Measurements from ENCODE around the gene RAB5B.

Gene RAB5B

DNA sequence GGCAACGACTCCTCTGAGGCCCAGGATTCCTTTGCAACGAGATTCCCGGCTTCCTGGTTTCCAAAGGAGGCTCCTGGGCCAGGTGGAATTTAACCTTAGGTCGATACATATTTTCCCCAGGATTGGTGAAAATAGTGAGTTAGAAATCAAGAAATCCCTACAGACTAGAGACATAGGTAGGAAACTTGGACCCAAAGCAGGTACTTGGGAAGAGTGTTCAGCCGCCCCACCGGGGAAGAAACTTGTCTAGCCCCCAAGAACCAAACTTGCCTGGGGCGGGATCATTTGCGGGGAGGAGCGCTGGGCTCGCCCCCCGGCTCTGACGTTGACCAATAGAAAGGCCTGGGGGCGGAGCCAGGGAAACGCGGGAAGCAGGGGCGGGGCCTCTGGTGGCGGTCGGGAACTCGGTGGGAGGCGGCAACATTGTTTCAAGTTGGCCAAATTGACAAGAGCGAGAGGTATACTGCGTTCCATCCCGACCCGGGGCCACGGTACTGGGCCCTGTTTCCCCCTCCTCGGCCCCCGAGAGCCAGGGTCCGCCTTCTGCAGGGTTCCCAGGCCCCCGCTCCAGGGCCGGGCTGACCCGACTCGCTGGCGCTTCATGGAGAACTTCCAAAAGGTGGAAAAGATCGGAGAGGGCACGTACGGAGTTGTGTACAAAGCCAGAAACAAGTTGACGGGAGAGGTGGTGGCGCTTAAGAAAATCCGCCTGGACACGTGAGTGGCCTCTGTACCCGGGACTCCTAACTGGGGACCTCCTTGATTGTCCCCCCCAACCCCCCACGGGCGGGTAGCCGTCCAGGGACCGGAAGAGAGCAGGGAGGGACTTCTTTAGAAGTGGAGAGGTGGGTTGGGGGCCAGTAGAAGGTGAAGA, 7.2 kb upstream of the RAB5B start, which contains the start of gene CDK2 (continued):
- TF ChIP-seq, protein P1, sequence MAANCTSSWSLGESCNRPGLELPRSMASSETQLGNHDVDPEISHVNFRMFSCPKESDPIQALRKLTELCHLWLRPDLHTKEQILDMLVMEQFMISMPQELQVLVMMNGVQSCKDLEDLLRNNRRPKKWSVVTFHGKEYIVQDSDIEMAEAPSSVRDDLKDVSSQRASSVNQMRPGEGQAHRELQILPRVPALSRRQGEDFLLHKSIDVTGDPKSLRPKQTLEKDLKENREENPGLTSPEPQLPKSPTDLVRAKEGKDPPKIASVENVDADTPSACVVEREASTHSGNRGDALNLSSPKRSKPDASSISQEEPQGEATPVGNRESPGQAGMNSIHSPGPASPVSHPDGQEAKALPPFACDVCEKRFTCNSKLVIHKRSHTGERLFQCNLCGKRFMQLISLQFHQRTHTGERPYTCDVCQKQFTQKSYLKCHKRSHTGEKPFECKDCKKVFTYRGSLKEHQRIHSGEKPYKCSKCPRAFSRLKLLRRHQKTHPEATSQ (tag by site-specific recombination; IDR thresholded peaks at IDR 0.05) = no peak
- TF ChIP-seq SCRT1 (tag by site-specific recombination; IDR thresholded peaks at IDR 0.05; ENCODE audit: borderline replicate concordance) (no peak), ZNF324 (tag by site-specific recombination; IDR thresholded peaks at IDR 0.05) (no peak), ZNF184 (tag by site-specific recombination; IDR thresholded peaks at IDR 0.05) (no peak), ZNF501 (tag by site-specific recombination; IDR thresholded peaks at IDR 0.05) (peak; percentile 68; the same call in 1 of the 2 replicates), ZNF174 (tag by site-specific recombination; IDR thresholded peaks at IDR 0.05) (no peak), ZNF146 (tag by site-specific recombination; IDR thresholded peaks at IDR 0.05) (no peak), ZNF248 (tag by site-specific recombination; IDR thresholded peaks at IDR 0.05) (no peak), ZNF561 (tag by site-specific recombination; IDR thresholded peaks at IDR 0.05; ENCODE audit: borderline replicate concordance) (0 out of 2 replicates have a peak, but pooled peaks have one; percentile 5), ZNF623 (tag by site-specific recombination; IDR thresholded peaks at IDR 0.05) (no peak), REST (tag by site-specific recombination; IDR thresholded peaks at IDR 0.05) (no peak), GLI4 (tag by site-specific recombination; IDR thresholded peaks at IDR 0.05) (no peak), ZNF221 (tag by site-specific recombination; IDR thresholded peaks at IDR 0.05; ENCODE audit: borderline replicate concordance) (no peak), ZNF19 (tag by site-specific recombination; IDR thresholded peaks at IDR 0.05; ENCODE audit: low read depth) (no peak), TCF7L2 (IDR thresholded peaks at IDR 0.05; ENCODE audit: borderline replicate concordance, low read depth, low read length) (peak; percentile 16; the same call in 1 of the 2 replicates), ZNF843 (tag by site-specific recombination; IDR thresholded peaks at IDR 0.05) (peak; percentile 37; the same call in 1 of the 2 replicates), KLF9 (tag by site-specific recombination; IDR thresholded peaks at IDR 0.05; ENCODE audit: low read depth) (peak; percentile 62; the same call in 1 of the 2 replicates), ZNF610 (tag by site-specific recombination; IDR thresholded peaks at IDR 0.05; ENCODE audit: borderline replicate concordance) (no peak), ZIC2 (tag by site-specific recombination; IDR thresholded peaks at IDR 0.05) (no peak), SP2 (tag by site-specific recombination; IDR thresholded peaks at IDR 0.05) (peak; percentile 90), ZNF510 (tag by site-specific recombination; IDR thresholded peaks at IDR 0.05; ENCODE audit: insufficient replicate concordance) (no peak)
- TF ChIP-seq, protein P2, sequence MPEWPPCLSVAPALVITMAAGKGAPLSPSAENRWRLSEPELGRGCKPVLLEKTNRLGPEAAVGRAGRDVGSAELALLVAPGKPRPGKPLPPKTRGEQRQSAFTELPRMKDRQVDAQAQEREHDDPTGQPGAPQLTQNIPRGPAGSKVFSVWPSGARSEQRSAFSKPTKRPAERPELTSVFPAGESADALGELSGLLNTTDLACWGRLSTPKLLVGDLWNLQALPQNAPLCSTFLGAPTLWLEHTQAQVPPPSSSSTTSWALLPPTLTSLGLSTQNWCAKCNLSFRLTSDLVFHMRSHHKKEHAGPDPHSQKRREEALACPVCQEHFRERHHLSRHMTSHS (tag by site-specific recombination; IDR thresholded peaks at IDR 0.05) = no peak
- TF ChIP-seq, protein P3, sequence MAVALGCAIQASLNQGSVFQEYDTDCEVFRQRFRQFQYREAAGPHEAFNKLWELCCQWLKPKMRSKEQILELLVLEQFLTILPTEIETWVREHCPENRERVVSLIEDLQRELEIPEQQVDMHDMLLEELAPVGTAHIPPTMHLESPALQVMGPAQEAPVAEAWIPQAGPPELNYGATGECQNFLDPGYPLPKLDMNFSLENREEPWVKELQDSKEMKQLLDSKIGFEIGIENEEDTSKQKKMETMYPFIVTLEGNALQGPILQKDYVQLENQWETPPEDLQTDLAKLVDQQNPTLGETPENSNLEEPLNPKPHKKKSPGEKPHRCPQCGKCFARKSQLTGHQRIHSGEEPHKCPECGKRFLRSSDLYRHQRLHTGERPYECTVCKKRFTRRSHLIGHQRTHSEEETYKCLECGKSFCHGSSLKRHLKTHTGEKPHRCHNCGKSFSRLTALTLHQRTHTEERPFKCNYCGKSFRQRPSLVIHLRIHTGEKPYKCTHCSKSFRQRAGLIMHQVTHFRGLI (tag by site-specific recombination; IDR thresholded peaks at IDR 0.05) = no peak
- TF ChIP-seq, protein P4, sequence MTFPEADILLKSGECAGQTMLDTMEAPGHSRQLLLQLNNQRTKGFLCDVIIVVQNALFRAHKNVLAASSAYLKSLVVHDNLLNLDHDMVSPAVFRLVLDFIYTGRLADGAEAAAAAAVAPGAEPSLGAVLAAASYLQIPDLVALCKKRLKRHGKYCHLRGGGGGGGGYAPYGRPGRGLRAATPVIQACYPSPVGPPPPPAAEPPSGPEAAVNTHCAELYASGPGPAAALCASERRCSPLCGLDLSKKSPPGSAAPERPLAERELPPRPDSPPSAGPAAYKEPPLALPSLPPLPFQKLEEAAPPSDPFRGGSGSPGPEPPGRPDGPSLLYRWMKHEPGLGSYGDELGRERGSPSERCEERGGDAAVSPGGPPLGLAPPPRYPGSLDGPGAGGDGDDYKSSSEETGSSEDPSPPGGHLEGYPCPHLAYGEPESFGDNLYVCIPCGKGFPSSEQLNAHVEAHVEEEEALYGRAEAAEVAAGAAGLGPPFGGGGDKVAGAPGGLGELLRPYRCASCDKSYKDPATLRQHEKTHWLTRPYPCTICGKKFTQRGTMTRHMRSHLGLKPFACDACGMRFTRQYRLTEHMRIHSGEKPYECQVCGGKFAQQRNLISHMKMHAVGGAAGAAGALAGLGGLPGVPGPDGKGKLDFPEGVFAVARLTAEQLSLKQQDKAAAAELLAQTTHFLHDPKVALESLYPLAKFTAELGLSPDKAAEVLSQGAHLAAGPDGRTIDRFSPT (tag by site-specific recombination; IDR thresholded peaks at IDR 0.05) = no peak
